ENCODE data around the gene LHFPL2.

The LHFPL2 gene

DNA sequence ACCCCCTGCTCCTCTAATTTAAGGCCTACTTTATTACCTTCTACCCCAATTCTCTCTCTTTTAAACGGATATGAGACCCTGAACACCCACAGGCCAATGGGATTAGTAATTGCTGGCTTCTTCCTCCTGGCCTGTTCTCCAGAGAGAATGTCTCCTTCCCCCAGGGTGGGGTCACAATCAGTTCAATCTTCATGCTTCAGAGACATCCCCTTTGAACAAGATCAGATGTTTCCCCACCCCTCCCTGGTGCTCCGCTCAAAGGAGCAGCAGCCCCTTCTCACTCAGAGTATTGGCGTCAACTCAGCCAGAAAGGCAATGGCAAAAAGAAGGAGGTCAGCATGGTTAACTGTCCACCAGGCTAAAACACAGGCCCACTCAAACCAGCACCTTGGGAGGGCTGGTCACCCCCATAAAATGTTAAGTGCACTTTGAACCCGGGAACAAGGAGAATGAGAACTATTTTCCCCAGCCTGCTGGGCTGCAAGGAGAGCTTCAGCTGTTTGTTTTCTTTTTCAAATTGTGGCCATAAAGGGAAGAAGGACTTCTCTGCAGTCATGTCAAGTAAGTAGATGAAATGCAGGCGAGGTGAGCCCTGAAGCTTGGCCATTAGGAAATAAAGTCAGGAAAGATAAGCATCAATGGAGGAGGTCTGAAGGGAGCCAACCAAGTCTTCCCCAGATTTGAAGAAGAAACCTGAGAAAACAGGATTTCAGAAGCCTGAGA, 20.1 kb downstream of the LHFPL2 start:
- Histone ChIP-seq H3K79me2 (ENCODE audit: control insufficient read depth, low read length) (no peaks in the 10 kb centered on the region), H3K4me1 (ENCODE audit: control insufficient read depth, low read length) (no peaks in the 10 kb centered on the region), H3K4me3 (ENCODE audit: low read length) (no peak overlapping the region), H3K4me2 (ENCODE audit: low read length) (no peak overlapping the region), H3K9me2 (replicated peaks; ENCODE audit: control insufficient read depth, low read length) (no peaks in the 10 kb centered on the region), H4K20me1 (ENCODE audit: control insufficient read depth, insufficient read depth, low read depth, low read length) (no peaks in the 10 kb centered on the region), H3K27me3 (ENCODE audit: control insufficient read depth, low read length) (no peaks in the 10 kb centered on the region), H3F3A (ENCODE audit: control insufficient read depth, insufficient read depth) (no peaks in the 10 kb centered on the region), H3K27ac (ENCODE audit: low read depth, low read length) (no peak overlapping the region), H3K36me3 (ENCODE audit: control insufficient read depth, low read length) (no peaks in the 10 kb centered on the region), H3K9me3 (ENCODE audit: control insufficient read depth, insufficient read depth, low read length) (no peaks in the 10 kb centered on the region)
- no peak for TF ChIP-seq EZH2phosphoT487 (IDR thresholded peaks at IDR 0.05; ENCODE audit: borderline replicate concordance, low read length)
- TF ChIP-seq, protein P1, sequence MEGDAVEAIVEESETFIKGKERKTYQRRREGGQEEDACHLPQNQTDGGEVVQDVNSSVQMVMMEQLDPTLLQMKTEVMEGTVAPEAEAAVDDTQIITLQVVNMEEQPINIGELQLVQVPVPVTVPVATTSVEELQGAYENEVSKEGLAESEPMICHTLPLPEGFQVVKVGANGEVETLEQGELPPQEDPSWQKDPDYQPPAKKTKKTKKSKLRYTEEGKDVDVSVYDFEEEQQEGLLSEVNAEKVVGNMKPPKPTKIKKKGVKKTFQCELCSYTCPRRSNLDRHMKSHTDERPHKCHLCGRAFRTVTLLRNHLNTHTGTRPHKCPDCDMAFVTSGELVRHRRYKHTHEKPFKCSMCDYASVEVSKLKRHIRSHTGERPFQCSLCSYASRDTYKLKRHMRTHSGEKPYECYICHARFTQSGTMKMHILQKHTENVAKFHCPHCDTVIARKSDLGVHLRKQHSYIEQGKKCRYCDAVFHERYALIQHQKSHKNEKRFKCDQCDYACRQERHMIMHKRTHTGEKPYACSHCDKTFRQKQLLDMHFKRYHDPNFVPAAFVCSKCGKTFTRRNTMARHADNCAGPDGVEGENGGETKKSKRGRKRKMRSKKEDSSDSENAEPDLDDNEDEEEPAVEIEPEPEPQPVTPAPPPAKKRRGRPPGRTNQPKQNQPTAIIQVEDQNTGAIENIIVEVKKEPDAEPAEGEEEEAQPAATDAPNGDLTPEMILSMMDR (IDR thresholded peaks at IDR 0.05; ENCODE audit: low read depth, low read length, poor library complexity, severe bottlenecking) = no peak

DNA sequence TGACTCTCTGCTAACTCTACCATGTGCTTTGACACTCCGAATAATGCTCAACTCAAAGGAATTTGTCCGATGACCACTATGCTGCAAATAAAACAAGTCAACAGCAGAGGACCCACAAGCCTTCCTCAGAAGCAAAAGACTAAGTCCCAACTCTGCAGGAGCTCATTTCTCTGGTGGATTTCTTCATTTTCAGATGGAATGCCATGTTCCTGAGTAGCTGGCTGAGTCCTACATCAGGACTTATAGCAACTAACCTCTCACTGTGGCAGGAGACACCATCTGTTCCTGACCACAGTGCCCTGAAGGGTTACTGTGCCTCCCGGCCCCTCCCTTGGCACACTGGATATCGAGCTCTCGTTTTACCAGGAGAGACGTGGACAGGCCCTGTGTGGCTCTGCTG, 20.8 kb downstream of the LHFPL2 start:
- Histone ChIP-seq H3K79me2 (ENCODE audit: control insufficient read depth, low read length) (no peaks in the 10 kb centered on the region), H3K27ac (ENCODE audit: low read depth, low read length) (no peak overlapping the region), H3K36me3 (ENCODE audit: control insufficient read depth, low read length) (no peaks in the 10 kb centered on the region), H4K20me1 (ENCODE audit: control insufficient read depth, insufficient read depth, low read depth, low read length) (no peaks in the 10 kb centered on the region), H3K4me1 (ENCODE audit: control insufficient read depth, low read length) (no peaks in the 10 kb centered on the region), H3K9me3 (ENCODE audit: control insufficient read depth, insufficient read depth, low read length) (no peaks in the 10 kb centered on the region), H3F3A (ENCODE audit: control insufficient read depth, insufficient read depth) (no peaks in the 10 kb centered on the region), H3K4me2 (ENCODE audit: low read length) (no peak overlapping the region), H3K27me3 (ENCODE audit: control insufficient read depth, low read length) (no peaks in the 10 kb centered on the region), H3K4me3 (ENCODE audit: low read length) (no peak overlapping the region), H3K9me2 (replicated peaks; ENCODE audit: control insufficient read depth, low read length) (no peaks in the 10 kb centered on the region)
- TF ChIP-seq EZH2phosphoT487 (IDR thresholded peaks at IDR 0.05; ENCODE audit: borderline replicate concordance, low read length) = no peak
- TF ChIP-seq, protein P1 (IDR thresholded peaks at IDR 0.05; ENCODE audit: low read depth, low read length, poor library complexity, severe bottlenecking) = no peak

DNA sequence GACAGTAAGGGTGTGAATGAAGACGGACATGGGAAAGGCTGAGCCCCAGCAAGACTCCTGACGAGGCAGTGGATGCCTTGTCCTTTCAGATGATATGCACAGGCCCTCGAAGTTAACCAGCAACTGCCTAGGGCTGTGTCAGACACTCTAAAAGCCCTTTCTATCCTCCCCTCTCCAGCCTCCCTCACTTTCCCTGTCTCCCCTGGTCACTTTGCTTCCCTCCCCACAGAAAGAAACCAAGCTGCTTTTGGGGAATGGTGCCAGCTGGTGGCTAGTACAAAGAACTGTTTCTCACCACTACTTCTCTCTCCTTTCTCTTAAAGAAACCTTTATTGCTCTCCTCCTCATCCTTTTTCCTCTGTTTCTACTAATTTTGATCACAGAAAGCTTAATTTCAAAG, 21.4 kb downstream of the LHFPL2 start:
- Histone ChIP-seq H3K9me2 (replicated peaks; ENCODE audit: control insufficient read depth, low read length) (no peaks in the 10 kb centered on the region), H3K79me2 (ENCODE audit: control insufficient read depth, low read length) (no peaks in the 10 kb centered on the region), H3K27ac (ENCODE audit: low read depth, low read length) (no peak overlapping the region), H3K27me3 (ENCODE audit: control insufficient read depth, low read length) (no peaks in the 10 kb centered on the region), H3K4me3 (ENCODE audit: low read length) (no peak overlapping the region), H3K36me3 (ENCODE audit: control insufficient read depth, low read length) (no peaks in the 10 kb centered on the region), H3F3A (ENCODE audit: control insufficient read depth, insufficient read depth) (no peaks in the 10 kb centered on the region), H3K4me1 (ENCODE audit: control insufficient read depth, low read length) (no peaks in the 10 kb centered on the region), H3K4me2 (ENCODE audit: low read length) (no peak overlapping the region), H3K9me3 (ENCODE audit: control insufficient read depth, insufficient read depth, low read length) (no peaks in the 10 kb centered on the region), H4K20me1 (ENCODE audit: control insufficient read depth, insufficient read depth, low read depth, low read length) (no peaks in the 10 kb centered on the region)
- TF ChIP-seq EZH2phosphoT487 (IDR thresholded peaks at IDR 0.05; ENCODE audit: borderline replicate concordance, low read length) = no peak
- TF ChIP-seq, protein P1 (IDR thresholded peaks at IDR 0.05; ENCODE audit: low read depth, low read length, poor library complexity, severe bottlenecking) = no peak
